ENCODE data around the gene RGS21.

Gene RGS21

DNA sequence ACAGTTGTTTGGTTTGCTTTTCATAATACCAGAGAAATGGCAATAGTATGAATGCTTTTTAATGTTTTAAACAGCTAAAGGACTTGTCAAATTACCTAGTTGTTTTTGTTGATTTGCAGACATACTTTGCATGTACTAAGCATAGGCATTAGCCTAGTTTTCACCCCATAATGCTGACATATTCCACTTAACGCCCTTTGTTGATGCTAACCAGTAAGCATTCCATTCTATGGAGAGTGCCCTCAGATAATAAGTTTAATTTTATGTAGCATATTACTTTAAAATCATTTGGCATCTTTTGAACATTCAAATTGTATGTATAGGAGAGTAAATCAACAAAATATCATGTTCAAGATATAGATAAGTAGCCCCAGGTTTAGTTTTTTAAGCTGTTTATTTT lies 32.5 kb downstream of the RGS21 start:
- in situ Hi-C loops (cut with MboI; ENCODE audit: low pct_unique_long_range_greater_than_20kb, low sequenced_read_pairs, unreplicated experiment): no loop called here
- TF ChIP-seq, protein P1, sequence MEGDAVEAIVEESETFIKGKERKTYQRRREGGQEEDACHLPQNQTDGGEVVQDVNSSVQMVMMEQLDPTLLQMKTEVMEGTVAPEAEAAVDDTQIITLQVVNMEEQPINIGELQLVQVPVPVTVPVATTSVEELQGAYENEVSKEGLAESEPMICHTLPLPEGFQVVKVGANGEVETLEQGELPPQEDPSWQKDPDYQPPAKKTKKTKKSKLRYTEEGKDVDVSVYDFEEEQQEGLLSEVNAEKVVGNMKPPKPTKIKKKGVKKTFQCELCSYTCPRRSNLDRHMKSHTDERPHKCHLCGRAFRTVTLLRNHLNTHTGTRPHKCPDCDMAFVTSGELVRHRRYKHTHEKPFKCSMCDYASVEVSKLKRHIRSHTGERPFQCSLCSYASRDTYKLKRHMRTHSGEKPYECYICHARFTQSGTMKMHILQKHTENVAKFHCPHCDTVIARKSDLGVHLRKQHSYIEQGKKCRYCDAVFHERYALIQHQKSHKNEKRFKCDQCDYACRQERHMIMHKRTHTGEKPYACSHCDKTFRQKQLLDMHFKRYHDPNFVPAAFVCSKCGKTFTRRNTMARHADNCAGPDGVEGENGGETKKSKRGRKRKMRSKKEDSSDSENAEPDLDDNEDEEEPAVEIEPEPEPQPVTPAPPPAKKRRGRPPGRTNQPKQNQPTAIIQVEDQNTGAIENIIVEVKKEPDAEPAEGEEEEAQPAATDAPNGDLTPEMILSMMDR (IDR thresholded peaks at IDR 0.05; ENCODE audit: extremely low read depth, insufficient read depth, missing control alignments): no peak
- DNase-seq (ENCODE audit: low spot score): no peak

DNA sequence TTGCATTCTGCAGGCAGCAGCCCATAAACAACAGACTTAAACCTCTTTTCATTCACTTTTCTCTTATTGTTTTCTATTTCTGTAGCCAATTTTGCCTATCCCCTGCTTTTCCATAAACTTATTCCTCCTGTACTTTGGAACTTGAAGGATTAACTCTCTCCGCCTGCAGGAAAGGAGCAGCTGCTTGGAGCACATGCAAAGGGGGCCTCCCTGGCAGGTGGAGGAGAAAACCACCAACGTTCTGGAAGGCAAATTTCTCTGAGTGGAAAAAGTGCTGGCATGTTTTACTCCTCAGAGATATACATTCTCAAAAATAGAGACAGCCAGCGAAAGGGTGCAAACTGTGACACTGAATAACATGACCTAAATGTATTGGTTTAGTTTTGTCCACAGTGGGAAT lies 33.6 kb downstream of the RGS21 start:
- in situ Hi-C loops (cut with MboI; ENCODE audit: low pct_unique_long_range_greater_than_20kb, low sequenced_read_pairs, unreplicated experiment): no loop called here
- TF ChIP-seq, protein P1 (IDR thresholded peaks at IDR 0.05; ENCODE audit: extremely low read depth, insufficient read depth, missing control alignments): no peak
- no peak for DNase-seq (ENCODE audit: low spot score)

DNA sequence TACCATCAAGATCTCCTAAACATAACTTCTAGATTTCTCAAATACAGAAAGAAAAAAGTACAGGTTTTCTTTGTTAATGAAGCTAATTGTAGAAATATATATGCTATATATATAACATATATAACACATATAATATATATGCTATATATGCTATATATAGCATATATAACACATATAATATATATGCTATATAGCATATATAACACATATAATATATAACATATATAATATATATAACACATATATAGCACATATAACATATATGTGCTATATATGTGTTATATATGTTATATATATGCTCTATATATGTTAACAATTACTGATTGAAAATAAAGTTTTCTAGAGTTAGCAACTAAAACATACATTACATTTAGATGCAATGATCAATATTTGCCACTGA lies 34.8 kb downstream of the RGS21 start:
- in situ Hi-C loops (cut with MboI; ENCODE audit: low pct_unique_long_range_greater_than_20kb, low sequenced_read_pairs, unreplicated experiment): no loop called here
- DNase-seq (ENCODE audit: low spot score): no peak
- TF ChIP-seq, protein P1 (IDR thresholded peaks at IDR 0.05; ENCODE audit: extremely low read depth, insufficient read depth, missing control alignments): no peak

DNA sequence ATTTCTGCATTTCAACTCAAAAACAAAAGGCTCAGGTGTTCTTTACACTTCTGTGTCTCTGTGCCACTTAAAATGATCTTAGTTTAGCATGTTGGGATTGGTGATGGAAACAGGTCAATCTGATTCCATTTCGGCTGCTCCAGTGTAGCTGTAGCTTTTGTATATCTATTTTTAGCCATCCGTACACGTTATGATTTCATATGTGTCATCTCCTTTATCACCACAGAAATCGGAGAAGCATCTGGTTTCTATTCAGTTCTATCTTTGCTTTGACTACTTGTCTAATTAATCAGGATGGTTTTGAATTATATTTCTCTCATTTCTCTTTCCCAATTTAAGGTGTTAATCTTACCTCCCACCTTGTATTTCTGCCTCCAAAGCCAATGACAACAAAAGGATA lies 41.1 kb downstream of the RGS21 start:
- in situ Hi-C loops (cut with MboI; ENCODE audit: low pct_unique_long_range_greater_than_20kb, low sequenced_read_pairs, unreplicated experiment): no loop called here
- DNase-seq (ENCODE audit: low spot score): no peak
- TF ChIP-seq, protein P1 (IDR thresholded peaks at IDR 0.05; ENCODE audit: extremely low read depth, insufficient read depth, missing control alignments): no peak

DNA sequence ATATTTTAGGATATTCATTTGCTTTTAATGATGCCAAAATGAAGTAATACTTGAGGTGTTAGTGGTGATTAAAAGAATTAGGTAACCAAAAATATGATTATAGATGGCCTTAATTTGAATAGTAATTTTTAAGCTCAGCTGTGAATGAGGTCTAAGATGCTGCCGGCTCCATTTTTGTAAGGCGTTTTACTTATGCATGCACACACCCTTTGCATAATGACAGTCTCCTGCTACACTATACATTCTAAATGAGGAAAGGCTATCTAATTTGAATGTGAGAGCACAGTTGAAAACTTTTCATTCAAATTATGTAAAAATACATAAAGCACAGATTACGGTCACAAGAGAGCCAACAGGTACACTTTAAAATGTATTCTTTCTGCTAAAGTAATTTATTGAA lies 41.6 kb downstream of the RGS21 start:
- in situ Hi-C loops (cut with MboI; ENCODE audit: low pct_unique_long_range_greater_than_20kb, low sequenced_read_pairs, unreplicated experiment): no loop called here
- TF ChIP-seq, protein P1 (IDR thresholded peaks at IDR 0.05; ENCODE audit: extremely low read depth, insufficient read depth, missing control alignments): no peak
- DNase-seq (ENCODE audit: low spot score): no peak

DNA sequence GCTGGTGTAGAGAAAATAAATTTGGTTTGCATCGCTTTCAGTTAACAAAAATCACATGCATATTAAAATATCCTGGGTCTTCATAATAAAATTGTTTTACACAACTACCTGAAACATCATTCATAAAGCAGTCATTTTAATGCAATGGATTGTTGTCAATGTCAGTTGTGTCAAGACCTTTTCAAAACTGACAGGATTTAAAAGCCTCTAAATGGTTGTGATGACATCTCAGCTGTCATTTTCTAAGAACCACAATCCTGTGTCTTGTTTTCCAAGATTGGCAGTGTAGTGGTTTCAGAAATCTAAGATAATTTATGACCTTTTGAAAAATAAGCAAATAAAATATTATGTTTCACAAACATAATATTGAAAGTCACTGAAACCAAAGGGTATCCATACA lies 42.0 kb downstream of the RGS21 start:
- TF ChIP-seq, protein P1 (IDR thresholded peaks at IDR 0.05; ENCODE audit: extremely low read depth, insufficient read depth, missing control alignments): no peak
- in situ Hi-C loops (cut with MboI; ENCODE audit: low pct_unique_long_range_greater_than_20kb, low sequenced_read_pairs, unreplicated experiment): no loop called here
- DNase-seq (ENCODE audit: low spot score): no peak

DNA sequence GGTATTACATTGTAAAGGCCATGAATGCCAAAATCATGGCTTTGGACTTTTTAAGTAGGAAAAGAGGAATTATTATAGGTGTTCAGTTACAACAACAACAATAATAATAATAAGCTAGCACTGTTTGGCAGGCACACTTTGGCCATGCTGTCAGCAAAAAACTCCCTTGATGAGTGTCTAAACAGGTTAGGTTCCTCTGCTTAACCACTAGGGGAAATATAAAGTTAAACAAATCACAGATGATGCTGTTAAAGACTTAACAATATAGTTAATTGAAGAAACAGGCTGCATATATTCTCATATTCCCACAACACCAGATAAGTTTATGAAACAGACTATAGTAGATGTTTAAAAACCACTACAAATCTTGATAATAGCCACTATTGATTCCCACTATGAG lies 46.4 kb downstream of the RGS21 start:
- in situ Hi-C loops (cut with MboI; ENCODE audit: low pct_unique_long_range_greater_than_20kb, low sequenced_read_pairs, unreplicated experiment): no loop called here
- no peak for DNase-seq (ENCODE audit: low spot score)
- TF ChIP-seq, protein P1 (IDR thresholded peaks at IDR 0.05; ENCODE audit: extremely low read depth, insufficient read depth, missing control alignments): no peak

Data from GM13977 (cell line).